Superior temporal gyrus (tissue), 1 donor: Measurements from ENCODE around the gene MPPED2.

ENCODE experiments used
- DNase-seq: peaks from one replicate; pipeline ENCODE4 v3.0.0-alpha.2; 2016; ENCODE audit errors: extremely low spot score

MPPED2 gene

DNA sequence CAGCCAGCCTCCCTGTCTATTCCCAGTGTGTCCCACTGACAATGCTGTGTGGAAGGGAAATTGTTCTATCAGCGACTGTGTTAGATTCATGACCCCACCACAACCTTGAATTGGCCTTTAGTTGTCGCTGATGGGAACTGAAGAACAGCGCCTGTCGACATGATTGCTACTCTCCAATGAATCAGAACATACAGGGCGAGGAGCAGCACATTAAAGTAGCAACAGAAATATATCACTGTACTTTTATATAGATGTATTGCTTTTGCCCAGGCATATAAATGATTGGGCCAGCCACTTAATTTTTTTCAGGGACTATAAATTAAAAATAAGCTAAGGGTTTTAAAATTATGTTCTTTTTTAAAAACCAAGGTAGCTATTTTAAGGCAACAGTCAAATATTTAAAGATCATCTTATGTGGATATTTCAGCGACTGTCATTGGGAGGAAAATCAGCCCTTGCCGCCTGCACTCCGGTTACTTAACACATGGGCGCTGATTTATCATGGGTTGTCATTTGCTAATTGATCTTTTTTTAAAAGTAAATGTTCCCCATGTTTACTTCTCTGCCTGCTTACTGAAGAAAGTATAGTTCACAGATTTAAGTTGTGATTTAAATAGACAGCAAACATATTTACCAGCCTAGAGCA lies 221.2 kb downstream of the MPPED2 start:
- DNase-seq: no peak

DNA sequence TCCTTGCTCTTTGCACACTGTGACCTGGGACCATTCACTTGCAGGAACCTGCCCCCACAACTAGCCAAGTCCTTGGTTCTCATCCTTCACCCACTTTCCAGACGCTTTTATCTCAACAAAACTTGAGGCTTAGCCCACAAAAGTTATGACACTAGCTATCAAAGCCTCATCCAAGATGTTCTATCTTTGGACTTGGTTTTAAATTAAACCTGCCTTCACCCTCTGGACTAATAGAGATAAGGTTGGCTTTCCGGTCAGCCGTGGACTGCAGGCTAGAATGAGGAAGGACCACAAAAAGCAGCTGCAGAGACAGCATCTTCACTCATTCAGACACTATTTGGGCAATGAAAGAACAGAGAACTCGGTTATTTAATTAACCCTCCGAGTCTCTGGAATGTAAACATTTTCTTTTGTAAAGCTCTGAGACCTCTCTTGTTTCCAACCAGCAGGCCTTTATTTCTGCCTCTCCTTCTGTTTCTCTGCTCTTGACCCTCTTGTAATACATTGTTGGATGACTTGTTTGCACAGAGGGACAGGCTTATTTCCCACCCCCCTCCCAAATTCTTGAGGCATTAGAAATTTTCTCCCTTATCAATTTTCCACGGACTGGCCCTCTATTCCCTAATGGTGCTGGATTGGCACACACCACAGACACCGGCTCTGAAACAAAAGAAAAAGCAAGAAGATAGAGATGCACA lies 221.9 kb downstream of the MPPED2 start:
- DNase-seq: no peak

DNA sequence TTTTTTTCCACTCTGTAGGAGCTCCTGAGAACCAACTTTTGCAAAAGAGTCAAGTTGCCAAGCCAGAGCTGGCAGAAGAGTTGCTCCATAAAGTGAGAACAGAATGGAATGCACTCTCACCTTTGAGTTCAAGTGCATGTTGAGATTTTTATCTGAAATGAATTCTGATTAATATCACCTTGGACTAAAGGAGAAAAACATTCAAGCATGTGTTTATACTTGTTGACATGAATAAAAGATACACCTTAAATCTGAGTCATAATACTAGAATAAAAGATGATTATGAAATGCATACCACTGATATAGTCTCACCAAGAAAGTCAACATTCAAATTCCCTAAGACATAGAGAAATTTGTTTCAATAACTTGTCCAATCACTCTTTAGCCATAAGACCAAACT lies 225.4 kb downstream of the MPPED2 start:
- no peak for DNase-seq
